GM13976 (cell line): ENCODE data around the gene METTL9.
A peak's percentile ranks its signal among the peaks of the same experiment; 100 is the strongest.

ENCODE experiments used
- DNase-seq: peaks from one replicate; pipeline ENCODE4 v3.0.0; 2012; ENCODE audit warnings: low spot score
- CTCF ChIP-seq: IDR thresholded peaks from 2 replicates; pipeline ENCODE4 v1.5.1; 2012; ENCODE audit warnings: borderline replicate concordance, mild to moderate bottlenecking; ENCODE audit not compliant: insufficient read depth; ENCODE audit errors: extremely low read depth, missing control alignments, control extremely low read depth
- in situ Hi-C: fragments of 300-500 bp; cut with MboI; formaldehyde crosslinking; loops from one replicate; pipeline ENCODE4 v1.12.0; 2022; ENCODE audit warnings: low sequenced_read_pairs, mixed read lengths, inconsistent platforms; ENCODE audit not compliant: unreplicated experiment

The METTL9 gene

GRCh38 chr16:21703156-21703555, 103.8 kb downstream of the METTL9 start:
- DNase-seq = no peak
- in situ Hi-C loops = loop anchor here (25.0 kb wide), 1 partner anchor 116 kb away; the partner anchor contains the start of gene METTL9
- no peak for TF ChIP-seq CTCF

- in situ Hi-C loops = loop anchor here (25.0 kb wide), 1 partner anchor 116 kb away; the partner anchor contains the start of gene METTL9
- DNase-seq = peak; percentile 43
- no peak for TF ChIP-seq CTCF
Observed at GRCh38 chr16:21703589-21704174, 104.3 kb downstream of the METTL9 start.

GRCh38 chr16:21704266-21704665, 104.9 kb downstream of the METTL9 start:
- no peak for DNase-seq
- in situ Hi-C loops = loop anchor here (25.0 kb wide), 1 partner anchor 117 kb away; the partner anchor contains the start of gene METTL9

GRCh38 chr16:21704733-21705132, 105.4 kb downstream of the METTL9 start:
- DNase-seq = no peak
- in situ Hi-C loops = loop anchor here (25.0 kb wide), 1 partner anchor 117 kb away; the partner anchor contains the start of gene METTL9

More at GRCh38 chr16:21704266-21704665, 104.9 kb downstream of the METTL9 start:
- no peak for TF ChIP-seq CTCF

More at GRCh38 chr16:21704733-21705132, 105.4 kb downstream of the METTL9 start:
- TF ChIP-seq CTCF = no peak
